NCI-H187 (cell line): ENCODE measurements around the gene TSPO2.

Experiments used
- DNase-seq, 2 experiments: peaks; one replicate each; lab custom pipeline; 2025; lab: John Stamatoyannopoulos, UW

Gene TSPO2

DNA sequence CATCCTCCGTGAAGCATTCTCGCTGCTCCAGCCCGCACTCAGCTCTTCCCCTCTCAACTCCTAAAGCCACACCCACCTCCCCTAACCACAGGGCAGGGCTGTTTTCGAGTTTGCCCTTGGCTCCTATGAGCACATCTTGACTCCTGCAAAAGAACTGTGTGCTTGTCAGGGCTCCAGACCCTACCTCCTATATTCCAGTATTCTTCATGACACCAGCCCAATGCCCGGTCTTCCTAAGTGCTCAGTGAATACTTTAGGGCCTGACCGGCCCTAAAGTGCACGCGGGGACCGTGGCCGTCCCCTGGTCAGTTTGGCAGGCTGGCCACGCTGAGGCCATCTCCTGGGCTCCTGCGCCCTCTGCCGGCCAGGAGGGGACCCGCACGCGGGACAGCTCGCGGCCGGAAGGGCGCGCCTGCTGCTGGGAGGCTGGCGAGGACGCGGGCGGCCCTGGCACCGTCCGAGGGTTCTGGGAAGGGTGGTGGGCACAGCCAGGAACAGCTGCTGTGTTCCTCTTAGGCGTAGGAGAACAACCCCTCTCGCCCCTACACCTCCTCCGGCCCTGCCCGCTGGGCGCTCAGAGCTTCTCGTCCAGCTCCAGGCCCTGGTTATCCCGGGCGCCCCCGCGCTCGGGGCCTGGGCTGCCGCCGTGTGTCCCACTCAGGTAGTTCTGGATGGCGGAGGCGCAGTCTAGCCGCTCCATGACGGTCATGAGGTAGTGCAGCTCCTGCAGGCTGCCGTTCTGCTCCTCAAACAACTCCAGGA, 14.3 kb upstream of the TSPO2 start:
- peak; percentile 22 to 30 for DNase-seq

DNA sequence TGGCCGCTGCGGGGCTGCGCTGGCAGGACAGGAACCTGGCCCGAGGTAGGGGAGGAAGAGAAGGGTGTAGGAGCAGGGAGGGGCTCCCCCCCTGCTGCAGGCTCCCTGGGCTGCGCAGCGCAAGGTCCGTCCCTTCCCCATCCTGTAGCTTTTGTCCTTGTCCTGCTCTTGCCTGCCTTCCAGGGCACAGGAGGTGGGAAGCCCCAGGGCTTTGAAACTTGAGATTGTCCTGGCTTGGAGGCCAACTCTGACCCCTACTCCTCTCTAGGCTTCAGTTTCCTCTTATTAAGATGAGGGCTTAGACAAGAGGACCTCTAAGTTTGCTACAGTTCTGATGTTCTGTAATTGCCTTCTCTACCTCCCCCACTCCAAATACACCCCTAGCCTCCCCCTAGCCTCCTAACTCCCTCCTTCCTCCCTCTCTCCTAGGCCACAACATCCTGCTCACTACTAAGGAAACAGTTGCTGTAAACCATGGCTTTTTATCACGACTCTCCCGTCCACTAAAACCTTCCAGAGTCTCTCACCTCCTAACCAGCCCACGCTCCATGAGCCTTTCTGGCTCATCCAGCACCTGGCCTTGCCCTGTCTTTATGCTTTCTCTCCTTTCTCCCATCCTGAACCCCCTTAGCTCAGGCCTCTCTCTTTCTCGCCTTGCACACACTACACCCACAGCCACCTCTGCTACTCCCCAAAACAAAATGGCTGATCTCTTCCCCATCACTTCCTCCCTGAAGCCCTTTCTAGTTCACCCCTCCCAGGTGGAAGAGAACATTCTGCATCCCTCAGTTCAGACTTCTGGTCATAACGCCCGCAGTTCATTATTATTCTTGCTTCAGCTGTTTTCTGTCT, 13.5 kb upstream of the TSPO2 start:
- DNase-seq, result no peak

- no peak for DNase-seq
Observed at GRCh38 chr6:41032830-41033229, 9.4 kb upstream of the TSPO2 start.

DNA sequence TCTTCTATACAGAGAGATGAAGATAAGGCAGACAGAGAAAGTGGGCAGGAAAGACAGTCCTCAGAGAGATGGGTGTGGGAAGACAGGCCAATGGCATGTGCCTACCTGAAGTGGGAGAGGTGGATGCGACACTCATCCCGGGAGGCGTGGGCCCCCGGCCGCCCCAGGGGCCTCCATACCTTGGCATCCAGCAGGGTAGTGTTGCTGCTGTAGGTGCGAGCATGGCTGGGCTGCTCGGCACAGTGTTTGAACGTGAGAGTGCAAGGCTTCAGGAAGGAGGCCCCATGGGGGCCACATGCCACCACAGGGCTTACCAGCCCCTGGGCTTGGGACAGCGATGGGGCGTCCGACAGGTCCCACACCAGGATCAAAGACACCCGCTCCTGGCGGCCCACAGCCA, 8.5 kb upstream of the TSPO2 start:
- no peak for DNase-seq

DNA sequence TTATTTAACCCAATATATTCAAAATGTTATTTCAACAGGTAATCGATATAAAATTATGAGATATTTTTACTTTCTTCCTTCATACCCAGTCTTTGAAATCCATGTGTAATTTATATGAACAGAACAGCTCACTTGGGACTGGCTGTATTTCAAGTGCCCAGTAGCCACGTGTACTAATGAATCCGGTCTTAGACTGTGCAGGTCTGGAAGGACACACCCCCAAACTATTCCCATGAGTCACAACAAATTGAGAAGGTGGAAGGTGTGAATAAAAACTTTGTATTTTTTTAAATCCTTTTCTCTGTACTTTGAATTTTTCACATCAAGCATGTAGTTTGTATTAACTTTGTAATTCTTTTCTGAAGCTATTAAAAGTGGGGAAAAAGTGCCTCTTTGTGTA, 6.1 kb upstream of the TSPO2 start:
- no peak for DNase-seq

DNA sequence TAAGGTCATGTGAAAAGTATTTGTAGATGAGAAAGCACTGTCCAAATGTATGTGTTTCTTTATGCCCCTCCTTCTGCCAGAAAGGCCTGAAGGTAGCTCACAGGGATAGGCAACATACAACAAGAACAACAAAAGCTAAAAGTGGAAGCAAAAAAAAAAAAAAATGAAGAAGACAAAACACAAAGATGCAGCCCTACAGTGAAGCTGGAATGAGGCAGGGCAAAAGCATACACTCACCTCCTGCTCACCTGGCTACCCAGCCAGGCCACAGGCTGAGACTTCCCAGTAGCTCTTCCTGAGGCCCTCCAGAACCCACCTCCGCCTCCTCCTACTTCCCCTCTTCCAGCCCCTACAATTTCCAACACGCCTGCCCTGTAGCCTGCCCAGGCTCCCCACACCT, 5.7 kb upstream of the TSPO2 start:
- DNase-seq, result no peak

DNA sequence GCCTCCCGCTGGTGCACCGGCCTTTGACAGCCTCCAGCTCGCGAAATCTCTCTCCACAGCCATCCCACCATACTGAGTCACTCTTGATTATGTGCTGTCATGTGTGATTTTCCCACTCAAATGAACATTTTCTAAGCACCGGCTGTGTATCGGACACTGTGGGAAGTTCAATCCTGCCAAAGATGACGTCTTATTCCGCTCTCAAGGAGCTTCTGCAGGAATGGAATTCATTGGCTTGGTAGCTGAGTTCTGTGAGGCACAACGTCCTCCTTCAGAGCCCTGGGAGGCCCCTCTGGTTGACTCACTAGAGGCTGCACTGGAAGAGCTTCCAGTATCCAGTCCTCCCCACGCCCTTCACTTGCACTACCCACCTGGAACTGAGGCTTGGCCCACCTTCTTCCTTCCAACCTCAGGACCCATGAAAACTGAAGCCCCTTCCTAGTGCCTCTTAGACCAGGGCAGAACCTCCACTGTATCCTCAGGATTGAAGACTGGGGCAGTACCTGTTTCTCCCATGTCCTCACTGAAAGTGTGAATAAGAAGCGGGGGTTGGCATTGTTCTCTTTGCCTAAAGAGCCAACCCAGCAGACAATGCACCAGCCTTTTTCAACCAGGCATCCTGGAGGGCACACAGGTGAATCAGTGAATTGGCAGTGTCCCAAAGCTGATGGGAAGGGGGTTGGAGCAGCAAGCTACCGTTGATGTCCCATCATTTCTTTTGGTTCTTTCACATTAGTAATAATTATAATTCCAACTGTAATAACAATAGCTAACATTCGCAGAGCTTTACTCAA, 5.0 kb upstream of the TSPO2 start:
- no peak for DNase-seq

GRCh38 chr6:41038205-41038604, 4.1 kb upstream of the TSPO2 start:
- DNase-seq, result no peak

DNA sequence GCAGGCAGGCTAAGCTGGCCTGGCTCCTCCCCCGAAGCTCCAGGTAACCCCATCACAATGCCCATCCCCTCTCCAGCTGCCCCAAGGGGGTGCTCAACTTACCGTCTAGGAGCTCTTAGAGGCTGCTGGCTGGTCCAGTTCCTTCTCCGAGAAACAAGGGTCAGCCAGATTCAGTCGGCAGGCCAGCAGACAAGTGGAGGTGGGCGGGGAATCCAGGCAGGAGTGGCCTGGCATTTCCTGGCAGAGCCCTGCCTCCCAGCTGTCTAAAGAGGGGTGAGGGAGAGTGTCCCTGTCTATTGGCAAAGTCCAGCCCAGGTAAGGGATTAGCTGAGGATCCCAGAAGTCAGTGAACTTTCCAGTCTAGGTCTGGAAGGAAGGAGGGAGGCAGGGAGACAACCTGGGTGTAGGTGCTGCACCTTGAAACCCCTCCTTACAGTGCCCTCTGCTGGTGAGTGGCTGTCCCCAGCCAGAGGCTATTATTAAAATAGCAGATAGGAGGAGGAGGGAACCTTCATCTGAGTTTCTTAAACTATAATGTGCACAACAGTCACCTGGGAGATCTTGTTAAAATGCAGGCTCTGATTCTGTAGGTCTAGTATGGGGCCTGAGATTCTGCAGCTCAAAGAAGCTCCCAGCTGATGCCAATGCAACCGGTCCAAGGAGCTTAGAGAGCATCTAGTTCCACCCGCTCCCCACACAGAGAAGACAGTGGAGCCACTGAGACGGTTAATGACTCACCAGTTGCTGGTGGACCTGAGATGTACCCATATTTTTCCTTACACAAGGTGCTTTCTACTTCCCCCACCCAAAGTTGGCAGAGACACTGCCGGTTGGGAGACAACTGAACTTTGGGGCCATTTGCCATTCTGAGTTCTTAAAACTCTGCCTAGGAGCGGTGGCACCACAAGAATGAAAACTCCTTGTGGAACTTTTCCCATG, 2.9 kb upstream of the TSPO2 start, which contains the start of gene UNC5CL:
Gene UNC5CL, minus strand, starts transcription at position 162 of the 939 bp plus-strand sequence. CDS start 4,147 bp downstream, outside the sequence.
- peak in 1 of 2 experiments; percentile 41 for DNase-seq

GRCh38 chr6:41040101-41040939, 1.9 kb upstream of the TSPO2 start:
- no peak for DNase-seq

DNA sequence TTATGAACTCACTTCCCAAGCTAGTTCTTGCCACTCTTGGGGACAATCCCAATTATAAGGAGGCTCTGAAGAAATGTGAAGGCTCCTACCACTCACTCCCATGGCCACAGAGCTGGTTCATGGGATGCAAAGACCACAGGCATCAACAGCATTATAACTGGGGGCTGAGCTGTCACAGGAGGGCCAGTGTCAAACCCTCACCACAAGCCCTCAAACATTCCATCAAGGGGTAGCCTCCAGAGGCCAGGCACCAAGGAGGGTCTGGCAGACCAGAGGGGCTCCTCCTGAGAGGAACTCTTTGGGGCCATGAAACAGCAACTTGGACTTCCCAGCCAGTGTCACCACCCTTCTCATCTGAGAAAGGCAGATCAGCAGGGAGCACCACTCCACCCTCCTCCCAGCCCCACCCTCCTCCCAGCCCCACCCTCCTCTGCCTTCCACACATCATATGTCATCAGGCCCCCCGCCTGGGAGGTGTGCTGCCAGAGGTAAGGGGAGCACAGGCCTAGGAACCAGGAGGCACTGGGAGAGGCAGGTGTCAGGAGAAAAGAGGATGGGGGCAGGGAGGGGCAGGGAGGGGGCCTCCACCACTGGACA, 1.2 kb upstream of the TSPO2 start:
- no peak for DNase-seq

- no peak for DNase-seq
Observed at GRCh38 chr6:41043151-41043550, 884 bp downstream of the TSPO2 start.

DNA sequence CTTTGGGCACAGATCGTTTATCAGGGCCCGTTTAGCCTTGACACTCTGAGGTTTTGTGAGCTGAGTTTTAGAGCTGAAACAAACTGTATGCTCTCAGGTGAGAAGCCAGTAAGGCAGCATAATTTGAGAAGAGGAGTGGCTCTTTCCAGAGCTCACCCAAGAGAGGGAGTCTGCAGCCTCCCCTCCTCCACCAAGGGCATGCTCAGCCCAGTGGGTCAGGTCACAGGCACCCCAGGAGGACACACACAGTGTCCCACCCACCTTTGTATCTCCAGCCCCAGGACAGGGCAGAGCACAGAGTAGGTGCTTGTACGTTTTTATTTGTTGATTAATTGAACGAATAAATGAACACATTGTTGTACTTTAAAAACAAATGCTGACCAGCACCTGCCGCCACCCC, 3.4 kb downstream of the TSPO2 start:
- DNase-seq, result no peak

DNA sequence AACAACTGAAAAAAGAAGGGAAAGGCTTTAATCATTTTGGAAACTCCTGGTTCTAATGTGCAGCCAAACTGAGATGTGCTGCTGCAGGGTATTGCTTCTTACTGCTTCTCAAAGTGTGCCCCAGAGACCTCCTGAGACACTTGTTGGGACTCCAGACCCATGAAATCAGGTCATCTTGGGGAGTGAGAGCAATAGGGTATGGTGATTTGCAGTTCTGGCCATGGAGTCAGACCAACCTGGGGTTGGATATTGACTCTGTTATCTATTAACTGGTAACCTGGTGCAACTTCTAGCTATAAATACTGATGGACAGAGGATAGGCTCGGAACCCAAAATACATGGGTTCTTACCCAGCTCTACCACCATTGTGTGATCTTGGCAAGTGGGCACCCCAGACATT, 3.8 kb downstream of the TSPO2 start:
- DNase-seq, result no peak

- no peak for DNase-seq
Observed at GRCh38 chr6:41047306-41047705, 5.0 kb downstream of the TSPO2 start.

DNA sequence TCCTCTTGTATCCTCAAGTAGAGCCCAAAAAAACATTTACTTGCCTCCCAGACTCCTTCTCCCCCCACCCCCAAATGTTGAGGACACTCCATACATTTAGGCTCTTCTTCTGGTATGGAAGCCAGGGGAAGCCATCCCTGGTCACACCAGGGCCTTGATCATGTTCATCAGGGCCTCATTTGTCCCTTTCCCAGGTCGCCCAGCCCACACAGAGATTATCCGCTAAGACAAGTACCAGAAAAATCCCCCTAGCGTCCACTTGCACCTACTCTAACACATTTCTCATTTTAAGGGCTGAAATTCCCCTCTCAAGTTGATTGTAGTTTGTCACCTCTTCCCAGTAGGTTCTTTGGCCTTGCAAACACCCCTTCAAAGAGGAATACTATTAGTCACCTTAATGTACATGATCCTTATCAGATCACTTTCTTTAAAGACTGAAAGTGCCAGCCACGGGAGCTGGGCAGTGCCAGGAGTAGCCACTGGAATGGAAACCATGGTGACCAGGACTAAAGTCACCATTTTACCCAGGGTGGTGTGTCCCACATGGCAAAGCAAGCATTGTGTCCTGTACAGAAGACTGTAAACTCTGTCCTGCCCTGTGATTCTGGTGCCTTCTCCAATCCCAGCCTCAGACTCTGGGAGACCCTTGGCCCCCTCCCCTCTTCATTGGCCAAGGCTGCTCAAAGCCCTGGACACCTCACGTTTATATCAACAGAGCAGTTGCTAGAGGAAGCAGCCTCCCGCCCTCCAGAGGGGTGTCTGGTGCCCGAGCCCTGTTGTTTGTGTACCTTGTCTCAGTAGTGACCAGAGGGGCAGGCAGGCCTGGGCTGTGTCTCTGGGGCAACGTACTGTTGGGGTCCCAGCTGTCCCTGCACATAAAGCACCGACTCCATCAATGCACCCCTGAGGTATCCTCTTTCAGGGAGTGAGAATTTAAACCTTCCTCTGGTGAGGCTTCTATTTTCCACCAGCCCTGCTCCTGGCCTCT, 5.8 kb downstream of the TSPO2 start:
- no peak for DNase-seq

- DNase-seq, result no peak
Observed at GRCh38 chr6:41049521-41049920, 7.3 kb downstream of the TSPO2 start.

DNA sequence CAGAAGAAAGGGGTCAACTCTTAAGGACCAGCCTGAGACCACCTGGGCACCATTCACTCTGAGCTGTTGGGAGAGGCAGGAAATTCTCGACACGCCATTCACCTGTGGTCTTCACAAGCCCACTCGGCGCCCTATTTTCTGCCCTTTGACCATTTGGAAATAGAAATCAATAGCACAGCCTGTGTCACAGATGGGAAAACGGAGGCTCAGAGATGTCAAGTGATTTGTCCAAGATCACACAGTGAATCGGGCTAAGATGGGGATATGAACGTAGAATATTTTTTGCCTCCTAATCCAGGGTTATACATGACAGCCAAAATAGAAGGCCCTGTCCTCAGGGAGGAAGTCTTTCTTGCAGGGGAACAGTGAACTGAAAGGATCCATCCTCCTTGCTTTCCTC, 7.7 kb downstream of the TSPO2 start:
- no peak for DNase-seq

DNA sequence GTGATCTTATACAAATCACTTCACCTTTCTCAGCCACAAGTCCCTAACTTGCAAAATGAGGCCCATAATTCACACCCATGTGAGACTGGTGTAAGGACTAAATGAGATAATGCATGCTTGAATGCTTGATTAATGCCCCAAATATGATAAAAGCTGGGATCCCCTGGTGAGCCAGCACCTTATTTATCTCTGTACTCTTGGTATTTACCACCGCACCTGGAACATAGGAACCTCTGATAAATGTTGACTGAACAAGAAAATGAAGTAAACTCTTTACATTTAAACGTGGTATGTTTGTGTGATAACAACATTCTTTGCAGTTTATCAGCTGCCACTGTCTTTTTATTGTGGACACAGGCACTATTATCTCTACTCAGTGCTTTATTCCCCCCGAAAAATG, 8.3 kb downstream of the TSPO2 start:
- DNase-seq, result no peak
